ENCODE measurements around the gene TYSND1. TPM values are rescaled to one million over a fixed set of nuclear protein-coding genes. Genes with fewer than 3 reads are reported as not detected.

Gene TYSND1
- total and polyA plus RNA-seq, 12 donors: 4.1 to 33.1 (median 18.0) TPM

DNA sequence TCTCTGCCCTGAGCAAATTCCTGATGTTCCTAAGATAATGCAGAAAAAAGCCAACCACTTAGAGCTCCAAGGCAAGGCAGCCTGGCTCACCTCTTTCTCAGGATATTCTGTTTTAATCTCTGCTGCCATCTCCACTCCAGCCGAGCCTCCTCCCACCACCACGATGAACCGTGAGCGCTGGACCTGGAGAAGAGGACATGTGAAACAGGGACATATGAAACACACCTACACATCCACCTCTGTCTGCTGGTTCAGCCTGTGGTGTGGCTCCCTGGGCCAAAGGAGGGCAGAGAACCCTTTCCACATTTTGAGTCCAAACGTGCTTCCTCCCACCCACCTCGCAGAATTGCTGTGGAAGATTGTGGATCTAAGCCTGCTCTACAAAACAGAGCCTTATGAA is 26.1 kb downstream of the TYSND1 start:
- Histone ChIP-seq H3K9me3 (replicated peaks in 1 of 3) (no peaks in the 10 kb centered on the region), H3K27me3 (no peaks in the 10 kb centered on the region), H3K4me1 (replicated peaks in 1 of 2) (no peaks in the 10 kb centered on the region), H3K27ac (no peak overlapping the region), H3K36me3 (replicated peaks in 1 of 2) (peaks cover 0 to 16% of the 10 kb centered on the region in 2 donors), H3K4me3 (no peak overlapping the region)
- no peak for DNase-seq
- intact Hi-C loops (cut with DNase I): no loop called here
- 84 to 94% (median 91%) methylated on average over 6 of the region's 6 CpGs for WGBS, 4 donors
- TF ChIP-seq, protein P1, sequence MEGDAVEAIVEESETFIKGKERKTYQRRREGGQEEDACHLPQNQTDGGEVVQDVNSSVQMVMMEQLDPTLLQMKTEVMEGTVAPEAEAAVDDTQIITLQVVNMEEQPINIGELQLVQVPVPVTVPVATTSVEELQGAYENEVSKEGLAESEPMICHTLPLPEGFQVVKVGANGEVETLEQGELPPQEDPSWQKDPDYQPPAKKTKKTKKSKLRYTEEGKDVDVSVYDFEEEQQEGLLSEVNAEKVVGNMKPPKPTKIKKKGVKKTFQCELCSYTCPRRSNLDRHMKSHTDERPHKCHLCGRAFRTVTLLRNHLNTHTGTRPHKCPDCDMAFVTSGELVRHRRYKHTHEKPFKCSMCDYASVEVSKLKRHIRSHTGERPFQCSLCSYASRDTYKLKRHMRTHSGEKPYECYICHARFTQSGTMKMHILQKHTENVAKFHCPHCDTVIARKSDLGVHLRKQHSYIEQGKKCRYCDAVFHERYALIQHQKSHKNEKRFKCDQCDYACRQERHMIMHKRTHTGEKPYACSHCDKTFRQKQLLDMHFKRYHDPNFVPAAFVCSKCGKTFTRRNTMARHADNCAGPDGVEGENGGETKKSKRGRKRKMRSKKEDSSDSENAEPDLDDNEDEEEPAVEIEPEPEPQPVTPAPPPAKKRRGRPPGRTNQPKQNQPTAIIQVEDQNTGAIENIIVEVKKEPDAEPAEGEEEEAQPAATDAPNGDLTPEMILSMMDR (IDR thresholded peaks at IDR 0.05): no peak
- no peak for TF ChIP-seq POLR2A (IDR thresholded peaks at IDR 0.05)

DNA sequence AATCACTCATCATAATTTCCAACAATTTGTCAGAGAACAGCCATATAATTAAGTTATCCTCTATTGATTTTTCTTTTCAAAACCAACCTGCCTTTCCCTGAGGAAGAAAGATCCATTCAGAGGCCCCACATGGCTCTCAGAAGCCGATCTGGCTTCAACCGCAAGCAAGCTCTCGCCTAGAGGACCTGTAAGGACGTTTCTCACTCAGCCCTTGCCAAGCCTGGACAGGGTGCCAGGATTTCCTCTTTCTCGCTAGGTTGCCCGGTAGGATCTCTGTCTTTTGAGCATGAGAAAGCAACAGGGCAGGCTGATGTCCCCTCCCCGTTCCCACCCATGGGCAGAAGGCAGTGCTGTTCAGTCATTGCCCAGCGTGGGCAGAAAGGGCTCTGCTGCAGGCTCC is 26.9 kb downstream of the TYSND1 start:
- Histone ChIP-seq H3K27me3 (no peaks in the 10 kb centered on the region), H3K4me1 (replicated peaks in 1 of 2) (no peaks in the 10 kb centered on the region), H3K36me3 (replicated peaks in 1 of 2) (peaks cover 0 to 22% of the 10 kb centered on the region in 2 donors), H3K27ac (no peak overlapping the region), H3K9me3 (replicated peaks in 1 of 3) (no peaks in the 10 kb centered on the region), H3K4me3 (no peak overlapping the region)
- TF ChIP-seq, protein P1 (IDR thresholded peaks at IDR 0.05): no peak
- no peak for TF ChIP-seq POLR2A (IDR thresholded peaks at IDR 0.05)
- 81 to 96% (median 82%) methylated on average over 8 of the region's 8 CpGs for WGBS, 4 donors
- no peak for DNase-seq
- intact Hi-C loops (cut with DNase I): loop anchor here in 1 of 2 donors (10.0 kb wide), 1 partner anchor 245 kb away; no protein-coding TSS in a partner anchor

- no peak for DNase-seq
- Histone ChIP-seq H3K4me1 (replicated peaks in 1 of 2) (no peaks in the 10 kb centered on the region), H3K36me3 (replicated peaks in 1 of 2) (peaks cover 0 to 26% of the 10 kb centered on the region in 2 donors), H3K27ac (no peak overlapping the region), H3K9me3 (replicated peaks in 1 of 3) (no peaks in the 10 kb centered on the region), H3K4me3 (no peak overlapping the region), H3K27me3 (no peaks in the 10 kb centered on the region)
- 91 to 96% (median 94%) methylated on average over 7 of the region's 7 CpGs for WGBS, 4 donors
- intact Hi-C loops (cut with DNase I): loop anchor here in 1 of 2 donors (10.0 kb wide), 1 partner anchor 246 kb away; no protein-coding TSS in a partner anchor
- TF ChIP-seq, protein P1 (IDR thresholded peaks at IDR 0.05): no peak
- no peak for TF ChIP-seq POLR2A (IDR thresholded peaks at IDR 0.05)
Observed at GRCh38 chr10:70119197-70119596, 27.3 kb downstream of the TYSND1 start.

GRCh38 chr10:70118196-70118595 is 28.3 kb downstream of the TYSND1 start:
- no peak for DNase-seq

More at GRCh38 chr10:70118196-70118595, 28.3 kb downstream of the TYSND1 start:
- Histone ChIP-seq H3K36me3 (replicated peaks in 1 of 2) (peaks cover 0 to 36% of the 10 kb centered on the region in 2 donors), H3K4me1 (replicated peaks in 1 of 2) (no peaks in the 10 kb centered on the region), H3K4me3 (no peak overlapping the region), H3K27me3 (no peaks in the 10 kb centered on the region), H3K9me3 (replicated peaks in 1 of 3) (no peaks in the 10 kb centered on the region), H3K27ac (no peak overlapping the region)
- intact Hi-C loops (cut with DNase I): loop anchor here in 1 of 2 donors (10.0 kb wide), 1 partner anchor 247 kb away; no protein-coding TSS in a partner anchor
- WGBS, 4 donors: 76 to 93% (median 92%) methylated on average over 3 of the region's 3 CpGs
- no peak for TF ChIP-seq POLR2A (IDR thresholded peaks at IDR 0.05)
- TF ChIP-seq, protein P1 (IDR thresholded peaks at IDR 0.05): no peak

Data from adrenal gland (tissue), 12 donors.